ENCODE measurements around the gene CLDND1. TPM values are rescaled to one million over a fixed set of nuclear protein-coding genes. Genes with fewer than 3 reads are reported as not detected.
A peak's percentile ranks its signal among the peaks of the same experiment; 100 is the strongest.

CLDND1 gene
- total and polyA plus RNA-seq, 10 of the 15 experiments (the other 5 are each of a cell fraction or from before 2014, with no cell fraction given), result 97.8 to 225 (median 152) TPM

GRCh38 chr3:98557324-98558010 lies 34.8 kb upstream of the CLDND1 start (continued):
- 0 out of 2 replicates have a peak, but pooled peaks have one; percentile 20 for TF ChIP-seq TBL1XR1 (IDR thresholded peaks at IDR 0.05; ENCODE audit: low read depth, low read length)
- no peak for TF ChIP-seq CREB1 (IDR thresholded peaks at IDR 0.05; ENCODE audit: low read depth)
- no peak; the same call in 1 of the 2 replicates for TF ChIP-seq BACH1 (IDR thresholded peaks at IDR 0.05; ENCODE audit: borderline replicate concordance)
- no peak for TF ChIP-seq CREM (IDR thresholded peaks at IDR 0.05; ENCODE audit: low read depth)
- no peak for TF ChIP-seq TAF1 (IDR thresholded peaks at IDR 0.05; ENCODE audit: borderline replicate concordance, low read depth, low read length)
- TF ChIP-seq E2F8 (IDR thresholded peaks at IDR 0.05; ENCODE audit: low read depth, partially characterized antibody), result no peak
- TF ChIP-seq RAD21 (IDR thresholded peaks at IDR 0.05; ENCODE audit: insufficient read depth, low read depth, low read length), result 0 out of 2 replicates have a peak, but pooled peaks have one; percentile 11
- peak; percentile 64; the same call in 1 of the 3 replicates for TF ChIP-seq POU2F2 (IDR thresholded peaks at IDR 0.05; ENCODE audit: borderline replicate concordance, low read depth, low read length)
- TF ChIP-seq EGR1 (IDR thresholded peaks at IDR 0.05; ENCODE audit: borderline replicate concordance in 1 of 2, low read depth in 2 of 2, low read length in 2 of 2), result peak in 1 of 2 experiments; percentile 44; a peak in 1 of 3 replicates
- 0 out of 2 replicates have a peak, but pooled peaks have one; percentile 29 for TF ChIP-seq YY1 (IDR thresholded peaks at IDR 0.05; ENCODE audit: low read depth, low read length)
- no peak for TF ChIP-seq NRF1 (conservative IDR thresholded peaks at IDR 0.05; ENCODE audit: low read depth, low read length)
- TF ChIP-seq POLR2A (IDR thresholded peaks at IDR 0.05; ENCODE audit: low read depth, low read length), result peak; percentile 63; the same call in 1 of the 2 replicates
- TF ChIP-seq CHD1 (IDR thresholded peaks at IDR 0.05; ENCODE audit: low read depth, low read length), result no peak; the same call in 1 of the 2 replicates
- no peak for TF ChIP-seq NR2C1 (IDR thresholded peaks at IDR 0.05)
- no peak for TF ChIP-seq CBX5 (IDR thresholded peaks at IDR 0.05; ENCODE audit: low read depth)
- TF ChIP-seq SMAD5 (IDR thresholded peaks at IDR 0.05; ENCODE audit: low read depth), result peak; percentile 78; the same call in 1 of the 2 replicates
- 0 out of 2 replicates have a peak, but pooled peaks have one; percentile 41 for TF ChIP-seq POLR2AphosphoS2 (IDR thresholded peaks at IDR 0.05; ENCODE audit: low read depth, low read length)
- TF ChIP-seq EZH2 (IDR thresholded peaks at IDR 0.05; ENCODE audit: borderline replicate concordance, control insufficient read depth, low read depth, low read length), result no peak
- TF ChIP-seq ASH2L (IDR thresholded peaks at IDR 0.05; ENCODE audit: borderline replicate concordance, low read depth), result no peak
- TF ChIP-seq SPI1 (IDR thresholded peaks at IDR 0.05; ENCODE audit: borderline replicate concordance, insufficient read depth, low read depth, low read length), result no peak
- TF ChIP-seq ATF7 (IDR thresholded peaks at IDR 0.05; ENCODE audit: low read depth), result peak; percentile 51
- TF ChIP-seq POLR2AphosphoS5 (IDR thresholded peaks at IDR 0.05; ENCODE audit: low read length), result peak; percentile 72
- TF ChIP-seq YBX1 (IDR thresholded peaks at IDR 0.05), result no peak
- no peak for TF ChIP-seq RELA (IDR thresholded peaks at IDR 0.05; ENCODE audit: borderline replicate concordance, partially characterized antibody)
- peak; percentile 71; the same call in 1 of the 2 replicates for TF ChIP-seq ZBED1 (IDR thresholded peaks at IDR 0.05; ENCODE audit: borderline replicate concordance)
- peak; percentile 66 for TF ChIP-seq GATAD2B (conservative IDR thresholded peaks at IDR 0.05; ENCODE audit: low read depth)
- no peak for TF ChIP-seq TARDBP (IDR thresholded peaks at IDR 0.05; ENCODE audit: borderline replicate concordance)
